DMS53 treated with DMSO at 0.1 percent for 48 hours (cell line): ENCODE measurements around the gene SEMA3A.

Experiments
- DNase-seq: peaks from one replicate; lab custom pipeline; 2025; ENCODE audit not compliant: unreplicated experiment; lab: John Stamatoyannopoulos, UW

SEMA3A gene

GRCh38 chr7:84025332-84025927, 169.2 kb downstream of the SEMA3A start:
- DNase-seq: no peak

DNA sequence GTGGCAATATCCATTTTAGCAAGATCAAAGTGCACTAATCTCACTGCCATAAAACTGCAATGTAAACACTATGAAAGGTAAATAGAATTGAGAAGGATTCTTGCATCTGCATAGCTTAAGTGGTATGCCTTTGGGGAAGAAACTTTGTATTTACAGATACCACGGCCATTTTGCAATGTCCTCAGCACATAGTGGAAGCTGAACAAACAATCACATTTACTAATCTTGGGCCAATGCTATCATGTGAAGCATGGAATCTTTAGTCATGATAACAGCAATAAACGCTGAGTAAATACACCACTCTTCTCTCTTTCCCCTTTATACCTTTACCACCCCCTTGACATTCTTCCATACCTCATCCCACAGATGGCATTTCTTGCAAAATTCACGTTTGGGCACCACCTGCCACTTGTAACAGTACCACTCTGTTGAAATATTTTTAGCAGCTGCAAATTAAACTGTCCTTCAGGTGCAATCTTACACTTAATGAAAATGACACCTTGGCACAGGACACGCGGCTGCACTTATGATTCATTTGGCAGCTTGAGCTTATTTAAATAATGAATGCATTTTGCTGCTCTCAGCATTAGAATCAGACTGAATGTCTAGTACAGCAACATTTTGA, 171.8 kb downstream of the SEMA3A start:
- peak; percentile 98 for DNase-seq

- DNase-seq: no peak
These were observed 172.6 kb downstream of the SEMA3A start for GRCh38 chr7:84022009-84022408.

GRCh38 chr7:84021292-84021908, 173.2 kb downstream of the SEMA3A start:
- no peak for DNase-seq

- no peak for DNase-seq
These were observed 176.9 kb downstream of the SEMA3A start for GRCh38 chr7:84017651-84018050.

DNA sequence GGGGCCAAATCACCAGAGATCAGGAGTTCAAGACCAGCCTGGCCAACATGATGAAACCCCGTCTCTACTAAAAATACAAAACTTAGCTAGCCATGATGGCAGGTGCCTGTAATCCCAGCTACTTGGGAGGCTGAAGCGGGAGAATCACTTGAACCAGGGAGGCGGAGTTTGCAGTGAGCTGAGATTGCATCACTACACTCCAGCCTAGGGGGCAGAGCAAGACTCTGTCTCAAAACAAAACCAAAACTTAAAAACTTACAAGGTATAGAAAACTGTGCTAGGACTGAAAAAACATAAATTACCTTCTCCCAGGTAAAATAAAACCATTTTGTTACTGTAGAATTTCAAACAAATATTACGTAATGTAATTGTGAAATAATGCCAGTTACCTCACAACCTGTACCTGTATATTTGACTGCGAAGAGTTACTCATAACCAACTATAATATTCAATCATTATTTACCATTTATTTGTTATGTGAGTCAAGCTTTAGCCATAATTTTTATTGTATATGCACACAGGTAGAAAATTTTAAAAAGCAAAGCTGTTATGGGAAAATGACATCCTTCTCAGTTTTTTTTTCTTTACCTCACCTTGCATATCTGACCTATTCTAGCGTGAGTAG, 180.9 kb downstream of the SEMA3A start:
- DNase-seq: no peak

- no peak for DNase-seq
These were observed 184.8 kb downstream of the SEMA3A start for GRCh38 chr7:84009782-84010181.

DNA sequence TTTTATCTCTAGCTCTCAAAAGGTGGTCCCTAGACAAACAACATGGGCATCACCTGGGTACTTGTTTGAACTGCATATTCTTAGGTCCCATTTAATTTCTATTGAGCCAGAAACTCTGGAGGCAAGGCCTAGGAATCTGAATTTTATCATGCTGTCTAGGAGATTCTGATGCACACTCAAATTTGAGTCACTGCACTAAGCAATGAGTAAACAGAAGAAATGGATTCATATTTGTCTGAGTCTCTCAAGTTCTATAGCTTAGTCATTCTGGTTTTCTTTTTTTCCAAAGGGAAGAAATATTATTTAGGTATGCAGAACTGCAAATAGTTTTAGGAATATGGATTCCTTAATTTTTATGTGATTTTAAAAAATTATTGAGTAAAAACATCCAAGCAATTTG, 185.5 kb downstream of the SEMA3A start:
- DNase-seq: no peak

GRCh38 chr7:84003191-84003590, 191.4 kb downstream of the SEMA3A start:
- no peak for DNase-seq

DNA sequence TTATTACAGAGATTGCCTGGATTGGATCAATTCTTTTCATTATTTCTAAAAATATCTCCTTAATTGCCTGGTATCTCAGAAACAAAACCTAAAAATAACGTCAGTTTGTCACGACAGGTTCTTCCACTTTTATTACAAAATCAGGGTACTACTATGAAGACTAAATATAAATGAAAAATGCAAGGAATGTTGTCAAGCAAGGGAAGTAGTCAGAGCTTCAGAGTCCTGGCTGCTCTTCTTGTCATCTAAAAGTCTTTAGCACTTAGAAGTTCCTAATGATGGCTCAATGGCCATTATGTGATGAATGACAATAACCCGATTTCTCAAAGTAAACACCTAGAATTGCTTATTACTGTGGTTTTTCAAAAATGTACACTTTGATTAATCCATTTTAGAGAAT, 192.2 kb downstream of the SEMA3A start:
- no peak for DNase-seq

GRCh38 chr7:83996879-83997278, 197.7 kb downstream of the SEMA3A start:
- no peak for DNase-seq

DNA sequence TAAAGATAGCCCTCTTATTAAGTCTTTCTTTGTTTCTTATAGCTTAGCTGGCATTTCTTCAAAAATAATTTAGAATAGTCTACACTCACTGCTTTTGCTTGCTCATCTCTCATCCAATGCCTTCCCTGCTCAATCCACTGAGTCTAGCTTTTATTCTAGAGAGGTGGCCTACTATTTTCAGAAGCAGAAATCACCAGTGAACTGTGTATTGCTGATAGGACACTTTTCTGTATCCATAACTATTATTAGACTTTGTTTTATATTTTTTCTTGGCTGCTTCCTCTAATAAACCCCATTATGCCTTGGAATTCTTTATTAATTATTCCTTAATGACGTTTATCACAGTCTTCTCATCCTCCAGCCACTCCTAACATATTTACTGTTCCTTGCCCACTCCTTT, 206.8 kb downstream of the SEMA3A start:
- no peak for DNase-seq

DNA sequence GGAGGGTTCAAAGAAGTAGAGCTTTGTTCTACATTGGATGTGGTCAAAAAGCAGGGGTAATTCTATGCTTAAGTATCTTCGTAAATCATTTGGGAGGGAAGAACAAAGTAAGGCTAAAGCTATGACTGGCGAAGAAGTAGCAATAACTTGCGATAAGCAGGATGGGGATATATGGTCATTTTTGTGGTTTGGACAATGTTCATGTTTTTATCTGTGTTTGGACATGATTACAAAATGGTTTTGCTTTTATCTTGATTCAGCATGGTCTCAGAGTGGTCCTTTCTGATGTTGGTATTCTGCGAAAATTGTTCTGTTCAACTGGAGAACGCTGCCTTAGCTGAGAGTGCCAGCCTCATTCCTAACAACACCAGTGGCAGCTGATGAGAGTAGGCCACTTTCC, 208.8 kb downstream of the SEMA3A start:
- no peak for DNase-seq

DNA sequence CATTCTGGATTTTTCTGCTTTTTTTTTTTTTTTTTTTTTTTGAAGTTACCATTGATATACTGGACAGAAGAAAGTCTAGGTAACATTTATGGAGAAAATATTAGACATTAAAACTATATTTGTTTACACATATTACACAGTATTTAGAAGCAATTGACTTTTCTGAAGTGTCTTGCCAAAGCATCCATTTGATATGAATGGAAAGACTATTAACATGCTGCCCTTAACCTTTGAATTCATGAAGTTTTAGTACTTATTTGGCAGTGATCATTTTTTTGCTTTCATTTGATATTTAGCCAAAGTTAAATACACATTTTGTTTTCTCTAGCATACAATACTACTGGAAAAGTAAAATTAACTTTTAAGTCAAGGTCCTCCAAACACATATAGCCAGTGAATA, 210.0 kb downstream of the SEMA3A start:
- no peak for DNase-seq

DNA sequence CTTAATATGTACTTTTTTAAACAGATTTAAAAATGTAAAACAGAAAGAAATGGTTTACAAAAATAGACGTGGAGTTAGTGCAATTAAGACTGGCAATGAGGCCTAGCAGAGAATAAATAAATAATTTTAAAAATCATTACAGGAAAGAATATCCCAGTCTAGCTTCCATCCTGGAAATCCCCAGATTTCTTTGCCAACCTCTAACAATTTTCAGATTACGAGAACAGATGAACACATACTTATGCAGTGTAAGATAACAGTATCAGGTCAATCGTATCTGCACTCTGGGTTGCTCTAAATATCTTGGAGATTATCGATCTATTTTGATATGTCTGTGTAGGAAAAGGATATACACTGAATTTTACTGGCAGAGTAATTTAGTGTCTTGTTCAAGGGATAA, 210.5 kb downstream of the SEMA3A start:
- no peak for DNase-seq

GRCh38 chr7:83983606-83984005, 211.0 kb downstream of the SEMA3A start:
- no peak for DNase-seq

DNA sequence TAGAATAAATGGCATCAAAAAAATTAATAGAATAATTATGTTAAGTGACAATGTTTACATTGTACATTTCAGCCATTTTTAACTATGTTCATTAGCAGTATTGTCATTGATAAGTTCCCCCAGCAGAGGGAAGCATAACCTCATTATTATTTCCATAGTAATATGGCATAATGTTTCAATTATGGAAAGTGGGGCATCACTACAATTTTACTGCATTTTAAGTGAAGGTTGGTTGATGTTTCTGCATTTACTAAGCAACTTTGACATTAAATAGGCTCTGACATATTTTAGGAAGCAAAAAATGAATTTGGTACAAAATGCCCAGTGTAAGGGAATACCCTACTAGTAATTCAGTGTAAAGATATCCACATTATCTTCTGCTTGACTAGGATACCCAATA, 218.3 kb downstream of the SEMA3A start:
- peak; percentile 48 for DNase-seq

GRCh38 chr7:83970081-83970480, 224.5 kb downstream of the SEMA3A start:
- no peak for DNase-seq

DNA sequence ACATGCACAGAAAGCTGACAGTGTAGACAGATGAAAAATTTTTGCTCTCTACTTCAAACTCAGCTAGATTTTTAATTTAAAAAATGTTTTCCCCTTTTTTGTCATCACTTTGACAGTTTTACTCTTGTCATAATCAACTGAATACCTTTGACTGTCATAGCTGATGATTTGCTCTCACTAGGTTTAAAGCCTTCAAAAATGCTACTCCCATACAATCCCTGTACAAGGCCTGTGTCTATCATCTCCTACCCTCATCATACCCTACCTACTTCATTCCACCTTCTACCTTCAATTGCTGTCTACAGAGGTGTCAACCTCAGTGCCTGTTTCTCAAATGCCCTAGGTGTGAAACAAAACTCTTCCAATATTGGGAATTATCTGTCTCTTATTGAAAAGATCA, 230.3 kb downstream of the SEMA3A start:
- DNase-seq: no peak

GRCh38 chr7:83957333-83957732, 237.3 kb downstream of the SEMA3A start:
- DNase-seq: no peak

GRCh38 chr7:83956104-83956503, 238.5 kb downstream of the SEMA3A start:
- peak; percentile 7 for DNase-seq

- DNase-seq: no peak
These were observed 242.4 kb downstream of the SEMA3A start for GRCh38 chr7:83952236-83952635.
